ENCODE data around the gene C14orf119. TPM values are rescaled to one million over a fixed set of nuclear protein-coding genes. Genes with fewer than 3 reads are reported as not detected.

The C14orf119 gene
- total RNA-seq, 1 donor from 2014 or later: 27.5 TPM

GRCh38 chr14:23078692-23079116 is 16.6 kb upstream of the C14orf119 start:
- DNase-seq (ENCODE audit: low read depth): peak; percentile 88
- Histone ChIP-seq H3K36me3 (ENCODE audit: control insufficient read depth, insufficient read depth, low read length) (peaks cover 9% of the 10 kb centered on the region), H3K4me3 (ENCODE audit: low read depth, low read length) (no peak overlapping the region), H3K27me3 (ENCODE audit: control insufficient read depth, insufficient read depth, low read length) (no peaks in the 10 kb centered on the region)
- no peak for TF ChIP-seq CTCF (IDR thresholded peaks at IDR 0.05; ENCODE audit: insufficient read depth, low read length, poor library complexity, severe bottlenecking)

GRCh38 chr14:23079716-23080115 is 15.6 kb upstream of the C14orf119 start:
- no peak for DNase-seq (ENCODE audit: low read depth)
- Histone ChIP-seq H3K4me3 (ENCODE audit: low read depth, low read length) (no peak overlapping the region), H3K27me3 (ENCODE audit: control insufficient read depth, insufficient read depth, low read length) (no peaks in the 10 kb centered on the region), H3K36me3 (ENCODE audit: control insufficient read depth, insufficient read depth, low read length) (peaks cover 9% of the 10 kb centered on the region)
- TF ChIP-seq CTCF (IDR thresholded peaks at IDR 0.05; ENCODE audit: insufficient read depth, low read length, poor library complexity, severe bottlenecking): no peak

- no peak for TF ChIP-seq CTCF (IDR thresholded peaks at IDR 0.05; ENCODE audit: insufficient read depth, low read length, poor library complexity, severe bottlenecking)
- Histone ChIP-seq H3K36me3 (ENCODE audit: control insufficient read depth, insufficient read depth, low read length) (peaks cover 8% of the 10 kb centered on the region), H3K4me3 (ENCODE audit: low read depth, low read length) (no peak overlapping the region), H3K27me3 (ENCODE audit: control insufficient read depth, insufficient read depth, low read length) (no peaks in the 10 kb centered on the region)
- DNase-seq (ENCODE audit: low read depth): no peak
These were observed 14.8 kb upstream of the C14orf119 start for GRCh38 chr14:23080474-23080873.

- Histone ChIP-seq H3K27me3 (ENCODE audit: control insufficient read depth, insufficient read depth, low read length) (no peaks in the 10 kb centered on the region), H3K4me3 (ENCODE audit: low read depth, low read length) (no peak overlapping the region), H3K36me3 (ENCODE audit: control insufficient read depth, insufficient read depth, low read length) (peaks cover 1% of the 10 kb centered on the region)
- no peak for DNase-seq (ENCODE audit: low read depth)
- TF ChIP-seq CTCF (IDR thresholded peaks at IDR 0.05; ENCODE audit: insufficient read depth, low read length, poor library complexity, severe bottlenecking): no peak
These were observed 9.8 kb upstream of the C14orf119 start for GRCh38 chr14:23085458-23085857.

GRCh38 chr14:23086565-23086964 is 8.7 kb upstream of the C14orf119 start:
- H3K36me3 ChIP-seq (ENCODE audit: control insufficient read depth, insufficient read depth, low read length): peaks cover 1% of the 10 kb centered on the region

More at GRCh38 chr14:23086565-23086964, 8.7 kb upstream of the C14orf119 start:
- no peak for TF ChIP-seq CTCF (IDR thresholded peaks at IDR 0.05; ENCODE audit: insufficient read depth, low read length, poor library complexity, severe bottlenecking)
- Histone ChIP-seq H3K27me3 (ENCODE audit: control insufficient read depth, insufficient read depth, low read length) (no peaks in the 10 kb centered on the region), H3K4me3 (ENCODE audit: low read depth, low read length) (no peak overlapping the region)
- DNase-seq (ENCODE audit: low read depth): no peak
